GM19351 (cell line): ENCODE data around the gene CNPY4.

Experiments
- ATAC-seq: cut with Tn5 transposase; IDR thresholded peaks from one replicate; pipeline ENCODE4 v1.9.1; 2021; ENCODE audit warnings: mild to moderate bottlenecking, moderate library complexity; ENCODE audit not compliant: unreplicated experiment

CNPY4 gene

GRCh38 chr7:100091411-100092181 is 27.8 kb upstream of the CNPY4 start:
- no peak for ATAC-seq

- no peak for ATAC-seq
Measured at GRCh38 chr7:100093054-100093453, 26.4 kb upstream of the CNPY4 start.

- no peak for ATAC-seq
Measured at GRCh38 chr7:100093498-100093897, 25.9 kb upstream of the CNPY4 start.

- no peak for ATAC-seq
Measured at GRCh38 chr7:100093925-100094486, 25.4 kb upstream of the CNPY4 start.

GRCh38 chr7:100095289-100095688 is 24.1 kb upstream of the CNPY4 start:
- no peak for ATAC-seq

GRCh38 chr7:100095704-100096103 is 23.7 kb upstream of the CNPY4 start:
- no peak for ATAC-seq

- no peak for ATAC-seq
Measured at GRCh38 chr7:100098913-100099312, 20.5 kb upstream of the CNPY4 start.

GRCh38 chr7:100099452-100099851 is 20.0 kb upstream of the CNPY4 start:
- no peak for ATAC-seq

- ATAC-seq: peak; percentile 65
Measured at GRCh38 chr7:100100420-100101015, 18.9 kb upstream of the CNPY4 start.

GRCh38 chr7:100101016-100101862 is 18.2 kb upstream of the CNPY4 start, which contains the start of the genes AP4M1 and MCM7:
TSS of gene AP4M1 (plus strand) at chr7:100101643. CDS start at chr7:100101715, 72 bp downstream.
TSS of gene MCM7 (minus strand) at chr7:100101397. CDS start at chr7:100101294, 103 bp downstream.
- ATAC-seq: peak; percentile 83

- no peak for ATAC-seq
Measured at GRCh38 chr7:100102950-100103840, 16.2 kb upstream of the CNPY4 start.

- no peak for ATAC-seq
Measured at GRCh38 chr7:100105534-100105933, 13.9 kb upstream of the CNPY4 start.

GRCh38 chr7:100106633-100107032 is 12.8 kb upstream of the CNPY4 start:
- ATAC-seq: no peak

- ATAC-seq: no peak
Measured at GRCh38 chr7:100107125-100107737, 12.2 kb upstream of the CNPY4 start.

- no peak for ATAC-seq
Measured at GRCh38 chr7:100107890-100108289, 11.5 kb upstream of the CNPY4 start.

GRCh38 chr7:100109521-100110163 is 9.8 kb upstream of the CNPY4 start:
- ATAC-seq: no peak

GRCh38 chr7:100111156-100111555 is 8.3 kb upstream of the CNPY4 start:
- no peak for ATAC-seq

GRCh38 chr7:100111914-100112313 is 7.5 kb upstream of the CNPY4 start:
- ATAC-seq: no peak

- no peak for ATAC-seq
Measured at GRCh38 chr7:100115026-100115425, 4.4 kb upstream of the CNPY4 start.
